ENCODE results near the gene PDHX.
"Not testable (repeated sequence)": the region's sequence is repeated elsewhere in the genome, so short reads cannot be mapped to it uniquely, and the experiment has no call there.

Gene PDHX

GRCh38 chr11:34896191-34896590, 20.2 kb upstream of the PDHX start:
- H3K4me1 ChIP-seq (ENCODE audit: control insufficient read depth, insufficient read depth, low read length); H3K36me3 ChIP-seq (ENCODE audit: control insufficient read depth, insufficient read depth, low read length); H3K9me3 ChIP-seq (ENCODE audit: control insufficient read depth, low read length); H3K27me3 ChIP-seq (ENCODE audit: control insufficient read depth, insufficient read depth, low read length); H3K9ac ChIP-seq (ENCODE audit: low read length); H3K4me3 ChIP-seq (ENCODE audit: low read length): not testable (repeated sequence)

GRCh38 chr11:34897171-34897870, 19.1 kb upstream of the PDHX start:
- Histone ChIP-seq H3K4me3 (ENCODE audit: low read length) (no peak overlapping the region), H3K9ac (ENCODE audit: low read length) (no peak overlapping the region), H3K27me3 (ENCODE audit: control insufficient read depth, insufficient read depth, low read length) (no peaks in the 10 kb centered on the region), H3K4me1 (ENCODE audit: control insufficient read depth, insufficient read depth, low read length) (no peaks in the 10 kb centered on the region), H3K9me3 (ENCODE audit: control insufficient read depth, low read length) (no peaks in the 10 kb centered on the region), H3K36me3 (ENCODE audit: control insufficient read depth, insufficient read depth, low read length) (no peaks in the 10 kb centered on the region)

- Histone ChIP-seq H3K36me3 (ENCODE audit: control insufficient read depth, insufficient read depth, low read length) (no peaks in the 10 kb centered on the region), H3K4me1 (ENCODE audit: control insufficient read depth, insufficient read depth, low read length) (no peaks in the 10 kb centered on the region), H3K4me3 (ENCODE audit: low read length) (no peak overlapping the region), H3K9me3 (ENCODE audit: control insufficient read depth, low read length) (no peaks in the 10 kb centered on the region), H3K9ac (ENCODE audit: low read length) (no peak overlapping the region), H3K27me3 (ENCODE audit: control insufficient read depth, insufficient read depth, low read length) (no peaks in the 10 kb centered on the region)
Observed at GRCh38 chr11:34898474-34898873, 17.9 kb upstream of the PDHX start.

GRCh38 chr11:34899633-34900016, 16.8 kb upstream of the PDHX start:
- no peaks in the 10 kb centered on the region for H3K36me3 ChIP-seq (ENCODE audit: control insufficient read depth, insufficient read depth, low read length)
- no peak overlapping the region for H3K4me3 ChIP-seq (ENCODE audit: low read length)
- no peaks in the 10 kb centered on the region for H3K9me3 ChIP-seq (ENCODE audit: control insufficient read depth, low read length)
- H3K27me3 ChIP-seq (ENCODE audit: control insufficient read depth, insufficient read depth, low read length), result no peaks in the 10 kb centered on the region
- H3K9ac ChIP-seq (ENCODE audit: low read length), result no peak overlapping the region
- peaks cover 7% of the 10 kb centered on the region for H3K4me1 ChIP-seq (ENCODE audit: control insufficient read depth, insufficient read depth, low read length)

GRCh38 chr11:34904421-34904955, 11.9 kb upstream of the PDHX start:
- no peaks in the 10 kb centered on the region for H3K36me3 ChIP-seq (ENCODE audit: control insufficient read depth, insufficient read depth, low read length)
- H3K27me3 ChIP-seq (ENCODE audit: control insufficient read depth, insufficient read depth, low read length), result no peaks in the 10 kb centered on the region
- H3K4me1 ChIP-seq (ENCODE audit: control insufficient read depth, insufficient read depth, low read length), result peaks cover 30% of the 10 kb centered on the region
- H3K9ac ChIP-seq (ENCODE audit: low read length), result no peak overlapping the region
- H3K4me3 ChIP-seq (ENCODE audit: low read length), result no peak overlapping the region
- H3K9me3 ChIP-seq (ENCODE audit: control insufficient read depth, low read length), result no peaks in the 10 kb centered on the region

GRCh38 chr11:34905666-34906065, 10.8 kb upstream of the PDHX start:
- peaks cover 38% of the 10 kb centered on the region for H3K4me1 ChIP-seq (ENCODE audit: control insufficient read depth, insufficient read depth, low read length)
- no peaks in the 10 kb centered on the region for H3K36me3 ChIP-seq (ENCODE audit: control insufficient read depth, insufficient read depth, low read length)
- H3K9ac ChIP-seq (ENCODE audit: low read length), result no peak overlapping the region
- H3K27me3 ChIP-seq (ENCODE audit: control insufficient read depth, insufficient read depth, low read length), result no peaks in the 10 kb centered on the region
- no peaks in the 10 kb centered on the region for H3K9me3 ChIP-seq (ENCODE audit: control insufficient read depth, low read length)
- no peak overlapping the region for H3K4me3 ChIP-seq (ENCODE audit: low read length)

GRCh38 chr11:34907934-34908593, 8.4 kb upstream of the PDHX start:
- no peak overlapping the region for H3K4me3 ChIP-seq (ENCODE audit: low read length)
- no peak overlapping the region for H3K9ac ChIP-seq (ENCODE audit: low read length)
- no peaks in the 10 kb centered on the region for H3K27me3 ChIP-seq (ENCODE audit: control insufficient read depth, insufficient read depth, low read length)
- H3K4me1 ChIP-seq (ENCODE audit: control insufficient read depth, insufficient read depth, low read length), result peaks cover 38% of the 10 kb centered on the region
- no peaks in the 10 kb centered on the region for H3K9me3 ChIP-seq (ENCODE audit: control insufficient read depth, low read length)
- H3K36me3 ChIP-seq (ENCODE audit: control insufficient read depth, insufficient read depth, low read length), result no peaks in the 10 kb centered on the region

- Histone ChIP-seq H3K27me3 (ENCODE audit: control insufficient read depth, insufficient read depth, low read length) (no peaks in the 10 kb centered on the region), H3K9me3 (ENCODE audit: control insufficient read depth, low read length) (no peaks in the 10 kb centered on the region), H3K36me3 (ENCODE audit: control insufficient read depth, insufficient read depth, low read length) (no peaks in the 10 kb centered on the region), H3K9ac (ENCODE audit: low read length) (no peak overlapping the region), H3K4me3 (ENCODE audit: low read length) (no peak overlapping the region), H3K4me1 (ENCODE audit: control insufficient read depth, insufficient read depth, low read length) (peaks cover 33% of the 10 kb centered on the region)
Observed at GRCh38 chr11:34909415-34909814, 7.0 kb upstream of the PDHX start.

- Histone ChIP-seq H3K9me3 (ENCODE audit: control insufficient read depth, low read length) (no peaks in the 10 kb centered on the region), H3K4me3 (ENCODE audit: low read length) (no peak overlapping the region), H3K9ac (ENCODE audit: low read length) (no peak overlapping the region), H3K4me1 (ENCODE audit: control insufficient read depth, insufficient read depth, low read length) (peaks cover 31% of the 10 kb centered on the region), H3K36me3 (ENCODE audit: control insufficient read depth, insufficient read depth, low read length) (no peaks in the 10 kb centered on the region), H3K27me3 (ENCODE audit: control insufficient read depth, insufficient read depth, low read length) (no peaks in the 10 kb centered on the region)
Observed at GRCh38 chr11:34909955-34910354, 6.5 kb upstream of the PDHX start.

- Histone ChIP-seq H3K4me3 (ENCODE audit: low read length) (no peak overlapping the region), H3K36me3 (ENCODE audit: control insufficient read depth, insufficient read depth, low read length) (no peaks in the 10 kb centered on the region), H3K4me1 (ENCODE audit: control insufficient read depth, insufficient read depth, low read length) (peaks cover 31% of the 10 kb centered on the region), H3K27me3 (ENCODE audit: control insufficient read depth, insufficient read depth, low read length) (no peaks in the 10 kb centered on the region), H3K9me3 (ENCODE audit: control insufficient read depth, low read length) (no peaks in the 10 kb centered on the region), H3K9ac (ENCODE audit: low read length) (no peak overlapping the region)
Observed at GRCh38 chr11:34910817-34911216, 5.6 kb upstream of the PDHX start.

- no peaks in the 10 kb centered on the region for H3K36me3 ChIP-seq (ENCODE audit: control insufficient read depth, insufficient read depth, low read length)
- H3K9me3 ChIP-seq (ENCODE audit: control insufficient read depth, low read length), result no peaks in the 10 kb centered on the region
- H3K4me1 ChIP-seq (ENCODE audit: control insufficient read depth, insufficient read depth, low read length), result peaks cover 30% of the 10 kb centered on the region
- H3K9ac ChIP-seq (ENCODE audit: low read length), result no peak overlapping the region
- H3K4me3 ChIP-seq (ENCODE audit: low read length), result no peak overlapping the region
- H3K27me3 ChIP-seq (ENCODE audit: control insufficient read depth, insufficient read depth, low read length), result no peaks in the 10 kb centered on the region
Observed at GRCh38 chr11:34911676-34912075, 4.7 kb upstream of the PDHX start.

- peaks cover 36% of the 10 kb centered on the region for H3K4me1 ChIP-seq (ENCODE audit: control insufficient read depth, insufficient read depth, low read length)
- H3K27me3 ChIP-seq (ENCODE audit: control insufficient read depth, insufficient read depth, low read length); H3K9me3 ChIP-seq (ENCODE audit: control insufficient read depth, low read length); H3K9ac ChIP-seq (ENCODE audit: low read length); H3K4me3 ChIP-seq (ENCODE audit: low read length); H3K36me3 ChIP-seq (ENCODE audit: control insufficient read depth, insufficient read depth, low read length): not testable (repeated sequence)
Observed at GRCh38 chr11:34913556-34913955, 2.9 kb upstream of the PDHX start.
